Neural cell (in vitro differentiated cells): ENCODE measurements around the gene IGF2R. TPM values are rescaled to one million over a fixed set of nuclear protein-coding genes. Genes with fewer than 3 reads are reported as not detected.

Source experiments
- H2AFZ ChIP-seq: fragments of 200-600, 300-800 bp; sonication (generic), shearing (Covaris generic); 2 replicates; pipeline ENCODE4 v1.6.0; 2014; ENCODE audit warnings: low read depth, mild to moderate bottlenecking, antibody characterized with exemption, low read length, moderate library complexity
- H3F3A ChIP-seq: fragments of 200-600 bp; shearing (Covaris generic); 2 replicates; pipeline ENCODE4 v1.6.1; 2016; ENCODE audit warnings: mild to moderate bottlenecking, moderate library complexity, mixed read lengths, antibody characterized with exemption, low read length; ENCODE audit not compliant: insufficient read depth, poor library complexity, severe bottlenecking
- H3K27ac ChIP-seq: fragments of 200-600, 300-800 bp; sonication (generic), shearing (Covaris generic); 2 replicates; pipeline ENCODE4 v1.5.1; 2014; ENCODE audit warnings: mild to moderate bottlenecking, low read length, moderate library complexity
- H3K27me3 ChIP-seq: fragments of 300-800, 200-600 bp; sonication (generic), shearing (Covaris generic); 2 replicates; pipeline ENCODE4 v1.6.0; 2014; ENCODE audit warnings: mild to moderate bottlenecking, low read depth, low read length, moderate library complexity; ENCODE audit not compliant: insufficient read depth
- H3K36me3 ChIP-seq: fragments of 300-800, 200-600 bp; sonication (generic), shearing (Covaris generic); 2 replicates; pipeline ENCODE4 v1.5.1; 2014; ENCODE audit warnings: mild to moderate bottlenecking, antibody characterized with exemption, low read length, moderate library complexity; ENCODE audit not compliant: insufficient read depth
- H3K4me2 ChIP-seq: fragments of 300-800, 200-600 bp; sonication (generic), shearing (Covaris generic); 2 replicates; pipeline ENCODE4 v1.6.0; 2014; ENCODE audit warnings: mild to moderate bottlenecking, low read length
- H3K4me3 ChIP-seq: fragments of 300-800, 200-600 bp; sonication (generic), shearing (Covaris generic); 2 replicates; pipeline ENCODE4 v1.5.1; 2014; ENCODE audit warnings: mild to moderate bottlenecking, low read length, moderate library complexity
- H3K79me2 ChIP-seq: fragments of 200-600 bp; shearing (Covaris generic); replicated peaks from 2 replicates; pipeline ENCODE4 v1.6.0; 2014; ENCODE audit warnings: mild to moderate bottlenecking, low read length, moderate library complexity; ENCODE audit not compliant: insufficient read depth
- H3K9ac ChIP-seq: fragments of 300-800, 200-600 bp; sonication (generic), shearing (Covaris generic); 2 replicates; pipeline ENCODE4 v1.6.1; 2016; ENCODE audit warnings: mild to moderate bottlenecking, low read length, mixed read lengths
- H3K9me2 ChIP-seq: fragments of 200-600 bp; shearing (Covaris generic); 2 replicates; pipeline ENCODE4 v1.6.1; 2016; ENCODE audit warnings: mild to moderate bottlenecking, low read length, mixed read lengths; ENCODE audit not compliant: insufficient read depth
- H3K9me3 ChIP-seq: fragments of 200-600, 300-800 bp; sonication (generic), shearing (Covaris generic); 2 replicates; pipeline ENCODE4 v1.6.1; 2016; ENCODE audit warnings: mild to moderate bottlenecking, mixed run types, low read length, moderate library complexity, mixed read lengths
- H4K20me1 ChIP-seq: fragments of 200-600 bp; shearing (Covaris generic); 2 replicates; pipeline ENCODE4 v1.6.1; 2016; ENCODE audit warnings: mild to moderate bottlenecking, mixed run types; ENCODE audit not compliant: insufficient read depth
- EP300 ChIP-seq: fragments of 450-650 bp; conservative IDR thresholded peaks from 2 replicates; pipeline ENCODE4 v1.6.1; 2014; ENCODE audit warnings: antibody characterized with exemption, mild to moderate bottlenecking, moderate library complexity; ENCODE audit not compliant: poor library complexity, severe bottlenecking
- EZH2 ChIP-seq: fragments of 200-600, 300-800 bp; shearing (Covaris generic), sonication (generic); IDR thresholded peaks from 2 replicates; pipeline ENCODE4 v1.6.1; 2014; ENCODE audit warnings: antibody characterized with exemption, low read length, borderline replicate concordance, mild to moderate bottlenecking; ENCODE audit not compliant: insufficient read depth, poor library complexity, severe bottlenecking
- MXI1 ChIP-seq: fragments of 450-650 bp; conservative IDR thresholded peaks from 2 replicates; pipeline ENCODE4 v1.6.1; 2014; ENCODE audit warnings: antibody characterized with exemption, mild to moderate bottlenecking; ENCODE audit not compliant: poor library complexity, severe bottlenecking
- POLR2AphosphoS5 ChIP-seq: IDR thresholded peaks from 2 replicates; pipeline ENCODE4 v1.6.1; 2012
- RAD21 ChIP-seq: fragments of 450-650 bp; conservative IDR thresholded peaks from 2 replicates; pipeline ENCODE4 v1.6.1; 2014; ENCODE audit warnings: antibody characterized with exemption, mild to moderate bottlenecking, moderate library complexity
- REST ChIP-seq: IDR thresholded peaks from 2 replicates; pipeline ENCODE4 v1.6.1; 2012; ENCODE audit warnings: borderline replicate concordance
- SMC3 ChIP-seq: fragments of 450-650 bp; conservative IDR thresholded peaks from 2 replicates; pipeline ENCODE4 v1.6.1; 2014; ENCODE audit warnings: antibody characterized with exemption, mild to moderate bottlenecking, moderate library complexity; ENCODE audit not compliant: poor library complexity
- TAF1 ChIP-seq: IDR thresholded peaks from 2 replicates; pipeline ENCODE4 v1.6.1; 2012; ENCODE audit warnings: low read depth
- polyA plus RNA-seq: library from polyadenylated mRNA; depleted of rRNA; stranded (reverse); fragments of >200 nt; gene quantifications from 2 replicates; pipeline ENCODE4 v1.2.3, GENCODE V29; 2014
- TF ChIP-seq, protein P1 (sequence below): fragments of 450-650 bp; IDR thresholded peaks from 2 replicates; pipeline ENCODE4 v1.5.1; 2014; ENCODE audit warnings: antibody characterized with exemption, mild to moderate bottlenecking, moderate library complexity; ENCODE audit not compliant: poor library complexity, severe bottlenecking

Gene IGF2R
- polyA plus RNA-seq, 1 donor from 2014 or later, result 15.0 TPM

DNA sequence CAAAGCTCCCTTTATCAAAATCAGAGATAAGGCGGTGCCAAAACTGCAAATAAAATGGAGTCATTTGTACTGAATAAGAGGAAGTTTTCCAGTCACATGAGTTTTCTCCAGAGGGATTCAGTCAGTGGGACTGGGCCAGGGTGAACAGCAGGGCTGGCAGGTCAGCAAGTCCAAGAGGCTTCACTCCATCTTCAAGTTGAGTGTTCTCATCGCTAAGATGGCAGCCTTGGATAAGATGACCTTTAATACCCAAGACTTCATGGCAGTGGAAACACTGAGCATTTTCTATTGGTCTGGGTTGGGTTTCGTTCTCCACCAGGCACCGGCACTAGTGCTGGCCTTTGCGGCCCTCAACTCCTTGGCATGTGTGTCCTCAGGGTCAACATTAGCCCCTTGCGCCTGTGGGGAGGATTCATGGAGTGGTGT lies 29.3 kb upstream of the IGF2R start:
- H3K9me2 ChIP-seq, result no peaks in the 10 kb centered on the region
- H3K9ac ChIP-seq, result no peak overlapping the region
- no peaks in the 10 kb centered on the region for H3F3A ChIP-seq
- no peaks in the 10 kb centered on the region for H3K79me2 ChIP-seq
- H3K9me3 ChIP-seq, result peaks cover 8% of the 10 kb centered on the region
- no peak overlapping the region for H2AFZ ChIP-seq
- no peaks in the 10 kb centered on the region for H3K36me3 ChIP-seq
- no peak overlapping the region for H3K4me3 ChIP-seq
- no peak overlapping the region for H3K27ac ChIP-seq
- no peaks in the 10 kb centered on the region for H4K20me1 ChIP-seq
- no peak overlapping the region for H3K4me2 ChIP-seq
- no peaks in the 10 kb centered on the region for H3K27me3 ChIP-seq
- TF ChIP-seq REST, result no peak
- TF ChIP-seq SMC3, result no peak
- TF ChIP-seq RAD21, result no peak
- TF ChIP-seq EZH2, result no peak
- TF ChIP-seq, protein P1, sequence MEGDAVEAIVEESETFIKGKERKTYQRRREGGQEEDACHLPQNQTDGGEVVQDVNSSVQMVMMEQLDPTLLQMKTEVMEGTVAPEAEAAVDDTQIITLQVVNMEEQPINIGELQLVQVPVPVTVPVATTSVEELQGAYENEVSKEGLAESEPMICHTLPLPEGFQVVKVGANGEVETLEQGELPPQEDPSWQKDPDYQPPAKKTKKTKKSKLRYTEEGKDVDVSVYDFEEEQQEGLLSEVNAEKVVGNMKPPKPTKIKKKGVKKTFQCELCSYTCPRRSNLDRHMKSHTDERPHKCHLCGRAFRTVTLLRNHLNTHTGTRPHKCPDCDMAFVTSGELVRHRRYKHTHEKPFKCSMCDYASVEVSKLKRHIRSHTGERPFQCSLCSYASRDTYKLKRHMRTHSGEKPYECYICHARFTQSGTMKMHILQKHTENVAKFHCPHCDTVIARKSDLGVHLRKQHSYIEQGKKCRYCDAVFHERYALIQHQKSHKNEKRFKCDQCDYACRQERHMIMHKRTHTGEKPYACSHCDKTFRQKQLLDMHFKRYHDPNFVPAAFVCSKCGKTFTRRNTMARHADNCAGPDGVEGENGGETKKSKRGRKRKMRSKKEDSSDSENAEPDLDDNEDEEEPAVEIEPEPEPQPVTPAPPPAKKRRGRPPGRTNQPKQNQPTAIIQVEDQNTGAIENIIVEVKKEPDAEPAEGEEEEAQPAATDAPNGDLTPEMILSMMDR, result no peak
- no peak for TF ChIP-seq TAF1
- TF ChIP-seq MXI1, result no peak
- TF ChIP-seq EP300, result no peak
- TF ChIP-seq POLR2AphosphoS5, result no peak

- Histone ChIP-seq H3F3A (no peaks in the 10 kb centered on the region), H4K20me1 (no peaks in the 10 kb centered on the region), H2AFZ (no peak overlapping the region), H3K9me3 (peaks cover 8% of the 10 kb centered on the region), H3K79me2 (no peaks in the 10 kb centered on the region), H3K36me3 (no peaks in the 10 kb centered on the region), H3K9ac (no peak overlapping the region), H3K27ac (no peak overlapping the region), H3K9me2 (no peaks in the 10 kb centered on the region), H3K4me2 (no peak overlapping the region), H3K27me3 (no peaks in the 10 kb centered on the region), H3K4me3 (no peak overlapping the region)
- TF ChIP-seq SMC3 (peak; percentile 39), EZH2 (no peak), TAF1 (no peak), EP300 (no peak), REST (no peak), RAD21 (peak; percentile 53), MXI1 (no peak), POLR2AphosphoS5 (no peak)
- TF ChIP-seq, protein P1, result peak; percentile 44
These were observed 27.4 kb upstream of the IGF2R start for GRCh38 chr6:159941286-159942113.
